ENCODE data around the gene MFSD1. TPM values are rescaled to one million over a fixed set of nuclear protein-coding genes. Genes with fewer than 3 reads are reported as not detected.

The MFSD1 gene, protein sequence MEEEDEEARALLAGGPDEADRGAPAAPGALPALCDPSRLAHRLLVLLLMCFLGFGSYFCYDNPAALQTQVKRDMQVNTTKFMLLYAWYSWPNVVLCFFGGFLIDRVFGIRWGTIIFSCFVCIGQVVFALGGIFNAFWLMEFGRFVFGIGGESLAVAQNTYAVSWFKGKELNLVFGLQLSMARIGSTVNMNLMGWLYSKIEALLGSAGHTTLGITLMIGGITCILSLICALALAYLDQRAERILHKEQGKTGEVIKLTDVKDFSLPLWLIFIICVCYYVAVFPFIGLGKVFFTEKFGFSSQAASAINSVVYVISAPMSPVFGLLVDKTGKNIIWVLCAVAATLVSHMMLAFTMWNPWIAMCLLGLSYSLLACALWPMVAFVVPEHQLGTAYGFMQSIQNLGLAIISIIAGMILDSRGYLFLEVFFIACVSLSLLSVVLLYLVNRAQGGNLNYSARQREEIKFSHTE
- 69.6 and 89.9 TPM in 2 replicates for polyA plus RNA-seq (2011; rRNA removed)
- polyA minus RNA-seq (2011; rRNA and poly(A)+ RNA removed) = 34.7 and 44.4 TPM in 2 replicates

DNA sequence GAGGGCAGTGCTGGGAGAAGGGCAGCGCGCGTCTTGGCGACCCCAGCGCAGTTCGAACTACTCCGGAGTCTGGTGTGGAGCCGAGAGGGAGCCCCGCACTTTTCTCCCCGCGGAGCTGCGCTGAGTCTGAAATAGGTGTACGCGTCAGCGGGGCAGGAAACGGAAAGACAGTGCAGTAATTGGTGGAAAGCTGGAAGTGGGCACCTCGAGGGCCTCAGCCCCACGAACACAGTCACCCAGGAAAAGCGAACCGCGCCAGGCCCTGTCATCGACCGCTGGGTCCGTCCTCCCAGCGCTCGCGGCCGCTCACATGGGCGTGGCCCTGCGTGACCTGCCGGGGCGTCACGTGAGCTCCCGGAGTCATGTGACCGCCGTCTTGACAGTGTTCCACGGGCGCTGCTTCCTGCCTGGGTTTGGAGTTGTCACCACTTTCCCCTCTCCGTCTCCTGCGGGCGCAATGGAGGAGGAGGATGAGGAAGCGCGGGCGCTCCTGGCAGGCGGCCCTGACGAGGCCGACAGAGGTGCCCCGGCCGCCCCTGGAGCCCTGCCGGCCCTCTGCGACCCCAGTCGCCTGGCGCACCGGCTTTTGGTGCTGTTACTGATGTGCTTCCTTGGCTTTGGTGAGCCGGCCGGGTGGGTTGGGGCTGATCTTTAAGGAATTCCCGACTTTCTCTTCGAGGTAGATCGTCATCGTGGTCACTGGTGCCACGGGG lies at the start of gene MFSD1:
Gene MFSD1 (plus strand): TSS at position 359 of the 713 bp plus-strand sequence. CDS start 99 bp downstream, at position 458.
- peak; percentile 67 for DNase-seq (ENCODE audit: low read depth, low spot score)
- Histone ChIP-seq H3K27me3 (ENCODE audit: control insufficient read depth, insufficient read depth, low read length) (no peaks in the 10 kb centered on the region), H3K27ac (ENCODE audit: low read depth, low read length) (peak within 1 kb of the TSS; percentile 74), H3K4me3 (ENCODE audit: low read depth, low read length) (peak within 1 kb of the TSS; percentile 79), H3K9me3 (ENCODE audit: control insufficient read depth, insufficient read depth, low read length) (no peaks in the 10 kb centered on the region)
- CTCF ChIA-PET = interaction anchor here (1.2 to 4.9 kb wide), 9 partner anchors 10 to 459 kb away, joined by 3 to 33 read pairs (median 14); partner anchors contain the start of gene GFM1
- POLR2A ChIA-PET = interaction anchor here (0.8 to 1.4 kb wide), 3 partner anchors 12 to 458 kb away, joined by 3 to 15 read pairs (median 3); partner anchors contain the start of gene GFM1
- TF ChIP-seq, protein P1, sequence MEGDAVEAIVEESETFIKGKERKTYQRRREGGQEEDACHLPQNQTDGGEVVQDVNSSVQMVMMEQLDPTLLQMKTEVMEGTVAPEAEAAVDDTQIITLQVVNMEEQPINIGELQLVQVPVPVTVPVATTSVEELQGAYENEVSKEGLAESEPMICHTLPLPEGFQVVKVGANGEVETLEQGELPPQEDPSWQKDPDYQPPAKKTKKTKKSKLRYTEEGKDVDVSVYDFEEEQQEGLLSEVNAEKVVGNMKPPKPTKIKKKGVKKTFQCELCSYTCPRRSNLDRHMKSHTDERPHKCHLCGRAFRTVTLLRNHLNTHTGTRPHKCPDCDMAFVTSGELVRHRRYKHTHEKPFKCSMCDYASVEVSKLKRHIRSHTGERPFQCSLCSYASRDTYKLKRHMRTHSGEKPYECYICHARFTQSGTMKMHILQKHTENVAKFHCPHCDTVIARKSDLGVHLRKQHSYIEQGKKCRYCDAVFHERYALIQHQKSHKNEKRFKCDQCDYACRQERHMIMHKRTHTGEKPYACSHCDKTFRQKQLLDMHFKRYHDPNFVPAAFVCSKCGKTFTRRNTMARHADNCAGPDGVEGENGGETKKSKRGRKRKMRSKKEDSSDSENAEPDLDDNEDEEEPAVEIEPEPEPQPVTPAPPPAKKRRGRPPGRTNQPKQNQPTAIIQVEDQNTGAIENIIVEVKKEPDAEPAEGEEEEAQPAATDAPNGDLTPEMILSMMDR (IDR thresholded peaks at IDR 0.05; ENCODE audit: low read depth, low read length) = no peak

DNA sequence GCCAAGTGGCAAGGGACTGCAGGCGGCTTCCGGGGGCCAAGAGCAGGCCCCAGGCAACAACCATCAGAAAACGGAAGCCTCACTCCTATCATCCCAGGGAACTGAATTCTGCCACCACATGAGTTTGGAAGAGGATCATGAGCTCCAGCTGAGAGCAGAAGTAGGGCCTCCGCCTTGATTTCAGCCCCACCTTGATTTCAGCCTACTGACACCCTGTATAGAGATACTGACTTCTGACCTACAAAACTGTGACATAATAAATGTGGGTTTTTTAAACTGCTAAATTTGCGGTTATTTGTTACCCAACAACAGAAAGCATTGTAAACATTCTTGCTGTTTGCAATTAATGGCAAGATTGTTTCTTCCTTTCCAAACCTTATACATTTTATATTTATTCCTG lies 48.0 kb upstream of the MFSD1 start:
- Histone ChIP-seq H3K9me3 (ENCODE audit: control insufficient read depth, insufficient read depth, low read length) (no peaks in the 10 kb centered on the region), H3K27ac (ENCODE audit: low read depth, low read length) (no peak overlapping the region), H3K27me3 (ENCODE audit: control insufficient read depth, insufficient read depth, low read length) (no peaks in the 10 kb centered on the region), H3K4me3 (ENCODE audit: low read depth, low read length) (no peak overlapping the region)
- TF ChIP-seq, protein P1 (IDR thresholded peaks at IDR 0.05; ENCODE audit: low read depth, low read length) = no peak
- no peak for DNase-seq (ENCODE audit: low read depth, low spot score)
- ChIA-PET POLR2A (no interaction called here), CTCF (no interaction called here)

DNA sequence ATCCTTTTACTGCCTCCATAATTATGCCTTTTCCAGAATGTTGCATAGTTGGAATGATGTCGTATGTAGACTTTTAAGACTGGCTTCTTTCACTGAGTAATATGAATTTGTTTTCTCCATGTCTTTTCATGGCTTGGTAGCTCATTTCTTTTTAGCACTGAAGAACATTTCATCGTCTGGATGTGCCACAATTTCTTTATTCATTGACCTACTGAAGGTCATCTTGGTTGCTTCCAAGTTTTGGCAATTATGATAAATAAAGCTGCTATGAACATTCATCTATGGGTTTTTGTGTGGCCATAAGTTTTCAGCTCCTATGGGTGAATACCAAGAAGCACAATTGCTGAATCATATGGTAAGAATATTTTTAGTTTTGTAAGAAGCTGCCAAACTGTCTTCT lies 46.4 kb upstream of the MFSD1 start:
- Histone ChIP-seq H3K27me3 (ENCODE audit: control insufficient read depth, insufficient read depth, low read length) (no peaks in the 10 kb centered on the region), H3K4me3 (ENCODE audit: low read depth, low read length) (no peak overlapping the region), H3K9me3 (ENCODE audit: control insufficient read depth, insufficient read depth, low read length) (no peaks in the 10 kb centered on the region), H3K27ac (ENCODE audit: low read depth, low read length) (no peak overlapping the region)
- CTCF ChIA-PET = interaction anchor here (0.7 to 2.2 kb wide), 6 partner anchors 9 to 895 kb away, joined by 3 to 15 read pairs (median 4); no protein-coding TSS in a partner anchor
- TF ChIP-seq, protein P1 (IDR thresholded peaks at IDR 0.05; ENCODE audit: low read depth, low read length) = no peak
- DNase-seq (ENCODE audit: low read depth, low spot score) = no peak
- POLR2A ChIA-PET = no interaction called here

DNA sequence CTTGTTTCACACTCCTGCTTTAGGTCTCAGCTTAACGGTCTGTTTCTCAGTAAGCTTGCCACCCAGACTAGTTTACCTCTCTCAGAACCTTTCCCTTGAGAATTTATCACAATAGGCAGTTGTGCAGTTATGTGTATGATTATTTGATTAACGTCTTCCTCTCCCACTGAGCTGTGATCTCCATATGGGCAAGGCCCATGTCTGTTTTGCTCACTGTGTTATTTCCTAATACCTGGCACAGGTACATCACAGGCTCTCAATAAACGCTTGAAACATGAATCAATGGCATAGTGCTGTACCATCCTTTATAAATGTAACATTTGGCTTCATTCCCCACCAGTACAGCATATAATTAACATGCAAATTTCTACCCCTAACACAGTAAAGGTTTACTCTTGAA lies 40.5 kb upstream of the MFSD1 start:
- no peak overlapping the region for H3K4me3 ChIP-seq (ENCODE audit: low read depth, low read length)
- H3K9me3 ChIP-seq (ENCODE audit: control insufficient read depth, insufficient read depth, low read length) = no peaks in the 10 kb centered on the region
- CTCF ChIA-PET = interaction anchor here (0.6 to 3.0 kb wide), 3 partner anchors 16 to 102 kb away, joined by 3 to 11 read pairs (median 3); no protein-coding TSS in a partner anchor
- no peak for DNase-seq (ENCODE audit: low read depth, low spot score)
- H3K27ac ChIP-seq (ENCODE audit: low read depth, low read length) = no peak overlapping the region
- no peaks in the 10 kb centered on the region for H3K27me3 ChIP-seq (ENCODE audit: control insufficient read depth, insufficient read depth, low read length)
- TF ChIP-seq, protein P1 (IDR thresholded peaks at IDR 0.05; ENCODE audit: low read depth, low read length) = no peak
- POLR2A ChIA-PET = no interaction called here

Data from AG04450 (cell line).